Activated CD4-positive, alpha-beta T cell treated with anti-CD3 and anti-CD28 coated beads for 4 hours (primary cell): Measurements from ENCODE around the gene SPDYE1.

ENCODE experiments used
- DNase-seq, 2 donors: peaks; one replicate each; pipeline ENCODE4 v3.0.0-alpha.2; 2020

SPDYE1 gene

DNA sequence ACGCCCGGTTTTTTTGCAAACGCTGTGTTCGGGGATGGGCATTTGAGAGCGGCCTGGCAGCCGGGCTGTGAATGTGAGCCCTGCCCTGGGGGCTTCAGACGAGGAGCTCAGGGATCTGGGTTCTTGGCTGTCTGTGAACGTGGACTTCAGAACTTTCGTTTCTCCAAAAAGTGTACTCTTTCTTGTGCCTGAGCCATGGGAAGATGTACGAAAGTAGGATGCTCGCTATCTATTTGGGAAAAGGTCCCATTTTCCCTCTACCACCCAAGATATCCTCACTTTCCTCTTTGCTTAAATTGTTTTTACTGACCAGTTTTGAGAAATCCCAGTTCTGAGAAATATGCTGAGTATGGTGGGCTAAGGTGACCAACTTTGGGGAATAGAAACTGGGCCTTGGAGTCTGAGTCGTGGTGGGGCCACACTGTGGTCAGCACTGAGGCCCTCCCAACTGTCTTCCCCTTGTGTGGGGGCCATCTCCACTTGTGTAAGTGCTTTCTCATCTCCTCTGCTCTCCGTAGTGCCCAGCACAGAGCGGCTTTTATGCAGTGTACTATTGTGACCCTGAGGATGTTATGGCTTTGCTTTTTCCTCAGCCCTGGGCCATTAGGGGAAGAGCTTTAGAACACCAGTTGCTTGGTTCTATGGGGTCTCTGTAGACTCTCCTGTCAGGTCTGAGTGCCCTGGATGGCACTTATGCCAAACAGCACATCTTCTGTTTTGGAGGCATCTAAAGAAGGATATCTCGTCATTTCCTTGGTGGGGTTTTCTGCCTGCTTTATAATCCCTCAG, 47.7 kb downstream of the SPDYE1 start:
- DNase-seq = no peak

DNA sequence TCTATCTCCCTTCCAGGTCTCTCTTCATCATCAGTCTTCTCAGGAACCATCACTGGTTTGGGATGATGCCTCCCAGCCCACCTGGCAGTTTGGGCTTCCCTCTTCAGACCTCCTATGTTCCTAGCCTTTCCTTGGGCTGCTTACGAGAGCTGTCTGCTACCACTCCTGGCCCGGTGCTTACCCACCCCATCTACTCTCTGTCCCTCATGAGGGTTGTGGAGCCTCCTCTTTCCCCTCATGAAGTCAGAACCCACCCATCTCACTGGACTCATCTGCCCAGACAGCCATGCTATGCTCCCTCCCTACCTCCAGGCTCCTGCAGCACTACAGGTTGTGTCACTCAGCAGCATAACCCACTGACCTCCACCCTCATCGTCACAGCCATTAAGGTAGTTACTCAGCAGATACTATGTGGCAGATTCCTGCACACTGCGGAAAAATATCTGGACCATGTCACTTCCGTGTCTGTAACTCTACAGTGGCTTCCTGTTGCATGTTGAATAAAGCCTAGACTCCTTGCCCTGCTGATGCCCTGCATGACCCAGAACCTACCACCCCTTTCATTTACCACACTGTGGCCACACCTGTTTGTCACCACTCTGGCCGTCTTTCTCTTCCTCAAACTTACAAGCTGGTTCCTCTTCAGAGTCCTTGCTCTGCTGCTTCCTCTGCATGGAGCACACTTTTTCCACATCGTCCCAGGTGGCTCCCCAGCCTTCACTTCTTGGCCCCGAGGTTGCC, 48.8 kb downstream of the SPDYE1 start:
- DNase-seq = no peak

DNA sequence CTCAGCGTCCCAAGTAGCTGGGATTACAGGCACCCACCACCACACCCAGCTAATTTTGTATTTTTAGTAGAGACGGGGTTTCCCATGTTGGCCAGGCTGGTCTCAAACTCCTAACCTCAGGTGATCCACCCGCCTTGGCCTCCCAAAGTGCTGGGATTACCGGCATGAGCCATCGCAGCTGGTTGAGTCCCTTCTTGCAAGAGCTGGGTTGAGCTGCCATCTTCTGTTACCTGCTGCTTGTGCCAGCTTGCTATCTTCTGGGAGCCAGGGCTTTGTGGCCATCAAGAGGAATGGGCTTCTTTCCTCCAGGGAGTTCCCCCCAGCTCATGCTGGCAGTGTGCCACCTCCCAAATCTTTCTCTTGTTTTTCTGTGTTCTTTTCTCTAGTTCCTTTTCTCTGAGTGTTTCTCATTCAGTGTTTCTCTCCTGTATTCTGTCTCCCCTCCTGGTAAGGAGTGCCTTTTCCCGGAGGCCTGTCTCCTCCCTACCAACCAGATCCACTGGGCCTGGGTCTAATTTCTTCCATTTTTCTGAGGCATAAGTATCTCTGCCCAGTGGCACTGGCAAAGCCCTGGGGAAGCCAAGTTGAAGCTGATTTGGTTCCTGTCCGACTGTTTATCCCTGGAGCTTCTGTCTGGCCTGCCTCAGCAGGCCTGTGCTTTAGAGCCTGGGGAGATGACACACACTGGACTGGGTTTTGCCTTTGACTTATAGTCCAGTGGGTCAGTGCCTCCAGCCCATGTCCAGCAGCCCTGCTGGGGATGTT, 50.5 kb downstream of the SPDYE1 start:
- DNase-seq = no peak

DNA sequence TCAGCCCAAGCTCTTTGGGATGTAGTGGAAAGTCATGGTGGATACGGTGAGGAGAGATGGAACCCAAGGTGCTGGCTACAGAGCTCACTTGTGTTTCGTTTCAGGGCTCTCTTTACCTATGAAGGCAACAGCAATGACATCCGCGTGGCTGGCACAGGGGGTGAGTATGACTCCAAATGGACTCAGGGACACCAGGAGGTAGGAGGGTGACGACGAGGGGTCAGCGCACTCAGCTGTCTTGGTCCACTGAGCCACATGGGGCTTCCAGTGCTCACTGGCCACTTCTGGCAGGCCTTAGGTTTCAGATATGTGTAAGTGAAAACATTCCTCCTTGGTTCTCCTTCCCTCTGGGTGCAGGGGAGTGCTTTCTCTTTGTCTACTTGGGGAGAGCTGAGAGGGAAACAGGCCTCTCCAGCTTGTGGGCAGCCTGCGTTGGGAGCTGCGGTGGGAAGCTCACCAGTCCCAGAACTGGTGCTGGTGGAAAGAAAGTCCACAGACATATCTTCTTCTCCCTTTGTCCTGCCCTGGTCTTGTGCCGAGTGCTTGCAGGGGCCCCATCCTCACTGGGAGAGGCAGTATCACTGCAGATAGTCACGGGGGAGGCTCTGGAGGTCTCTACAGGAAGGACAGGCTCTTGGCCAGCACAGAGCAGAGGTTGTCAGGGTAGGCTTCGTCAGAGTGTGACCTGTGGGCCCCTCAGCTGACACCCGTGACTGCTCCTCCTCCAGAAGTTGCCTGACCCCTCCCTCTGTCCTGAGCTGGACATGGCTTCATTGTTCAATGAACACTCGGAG, 52.6 kb downstream of the SPDYE1 start:
- no peak for DNase-seq

DNA sequence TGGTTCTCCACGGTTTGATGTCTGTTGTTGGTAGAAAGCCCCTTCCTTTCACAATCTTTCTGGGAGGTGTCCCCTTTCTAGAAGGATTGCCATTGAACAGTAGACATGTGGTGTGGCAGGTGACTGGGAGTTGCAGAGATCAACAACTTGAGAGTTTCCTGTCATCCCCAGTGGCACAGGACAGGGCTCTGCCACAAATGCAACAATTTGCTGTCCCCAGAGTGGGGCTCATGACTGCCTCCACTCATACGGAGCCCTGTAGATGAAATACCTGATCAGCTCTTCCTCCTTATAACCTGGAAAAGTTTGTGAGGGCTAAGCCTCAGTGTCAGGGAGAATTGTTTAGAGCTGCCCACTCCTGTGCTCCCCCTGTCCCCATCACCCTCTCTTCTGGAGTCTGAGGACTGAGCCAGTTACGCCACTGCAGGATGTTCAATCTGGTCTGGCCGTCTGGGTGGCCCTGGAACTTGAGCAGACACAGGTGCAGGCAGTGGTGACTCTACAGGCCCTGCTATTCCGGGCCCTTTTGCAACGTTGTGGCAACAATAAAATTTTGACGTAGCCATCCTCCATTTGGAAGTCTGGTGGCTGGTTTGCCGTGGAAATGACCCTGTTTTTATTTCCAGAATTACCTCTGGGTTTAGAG, 53.3 kb downstream of the SPDYE1 start:
- no peak for DNase-seq

DNA sequence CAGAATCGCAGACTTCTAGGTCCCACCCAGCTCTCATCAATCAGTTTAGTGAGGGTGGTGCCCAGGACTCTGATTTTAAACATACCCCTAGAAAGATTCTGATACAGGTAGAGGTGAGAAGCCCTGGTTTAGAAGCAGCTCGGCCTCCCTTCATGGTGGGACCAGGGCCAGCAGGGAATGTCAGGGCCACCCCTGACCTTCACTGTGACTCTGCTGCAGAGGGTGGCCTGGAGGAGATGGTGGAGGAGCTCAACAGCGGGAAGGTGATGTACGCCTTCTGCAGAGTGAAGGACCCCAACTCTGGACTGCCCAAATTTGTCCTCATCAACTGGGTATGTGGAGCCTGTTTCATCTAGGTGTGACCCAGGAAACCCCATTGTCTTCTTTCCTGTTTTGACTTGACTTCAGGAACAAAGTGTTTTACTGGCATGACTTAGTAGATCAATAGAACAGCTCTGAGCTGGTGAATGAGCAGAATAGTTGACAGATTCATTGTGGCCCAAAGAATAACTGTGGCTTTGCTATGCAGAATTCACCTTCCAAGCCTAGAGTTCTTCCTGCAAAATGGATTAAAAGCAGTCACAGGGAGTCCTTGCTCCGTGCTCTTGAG, 54.0 kb downstream of the SPDYE1 start:
- no peak for DNase-seq

DNA sequence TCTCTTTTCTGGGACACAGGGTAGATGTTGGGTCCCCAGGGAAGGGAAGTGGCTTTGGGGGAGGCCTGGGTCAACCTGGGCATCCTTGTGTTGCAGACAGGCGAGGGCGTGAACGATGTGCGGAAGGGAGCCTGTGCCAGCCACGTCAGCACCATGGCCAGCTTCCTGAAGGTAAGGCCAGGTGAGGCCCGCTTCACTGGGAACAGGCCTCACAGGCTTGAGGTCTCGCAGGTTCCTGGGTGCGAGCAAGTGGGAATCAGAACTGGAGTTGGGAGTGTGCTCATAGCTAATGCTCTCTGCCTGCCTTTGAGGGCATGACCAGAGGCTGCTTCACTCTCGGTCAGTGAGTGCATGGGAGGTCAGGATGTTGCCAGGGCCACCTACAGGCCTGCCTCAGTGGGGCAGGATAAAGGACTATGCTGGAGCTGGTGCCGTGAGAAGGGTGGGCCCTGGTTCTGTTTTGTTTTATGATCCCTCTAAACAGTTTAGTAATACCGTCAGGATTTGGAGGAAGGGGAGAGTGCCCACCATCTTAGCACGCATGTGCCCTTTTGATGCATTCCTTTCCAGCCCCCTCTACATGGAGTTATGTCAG, 55.2 kb downstream of the SPDYE1 start:
- no peak for DNase-seq

DNA sequence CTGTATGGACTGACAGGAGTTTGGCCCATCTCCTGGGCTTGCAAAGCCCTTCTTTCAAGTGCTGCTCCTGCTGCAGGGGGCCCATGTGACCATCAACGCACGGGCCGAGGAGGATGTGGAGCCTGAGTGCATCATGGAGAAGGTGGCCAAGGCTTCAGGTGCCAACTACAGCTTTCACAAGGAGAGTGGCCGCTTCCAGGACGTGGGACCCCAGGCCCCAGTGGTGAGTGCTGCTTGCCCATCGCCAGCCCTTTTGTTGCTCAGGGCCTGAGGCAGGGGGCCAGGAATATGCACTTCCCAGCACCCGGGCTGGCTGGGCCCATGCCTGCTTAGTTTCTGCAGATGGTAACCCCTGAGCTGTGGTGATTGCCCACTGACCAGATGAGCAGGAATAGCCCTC, 59.0 kb downstream of the SPDYE1 start:
- no peak for DNase-seq

DNA sequence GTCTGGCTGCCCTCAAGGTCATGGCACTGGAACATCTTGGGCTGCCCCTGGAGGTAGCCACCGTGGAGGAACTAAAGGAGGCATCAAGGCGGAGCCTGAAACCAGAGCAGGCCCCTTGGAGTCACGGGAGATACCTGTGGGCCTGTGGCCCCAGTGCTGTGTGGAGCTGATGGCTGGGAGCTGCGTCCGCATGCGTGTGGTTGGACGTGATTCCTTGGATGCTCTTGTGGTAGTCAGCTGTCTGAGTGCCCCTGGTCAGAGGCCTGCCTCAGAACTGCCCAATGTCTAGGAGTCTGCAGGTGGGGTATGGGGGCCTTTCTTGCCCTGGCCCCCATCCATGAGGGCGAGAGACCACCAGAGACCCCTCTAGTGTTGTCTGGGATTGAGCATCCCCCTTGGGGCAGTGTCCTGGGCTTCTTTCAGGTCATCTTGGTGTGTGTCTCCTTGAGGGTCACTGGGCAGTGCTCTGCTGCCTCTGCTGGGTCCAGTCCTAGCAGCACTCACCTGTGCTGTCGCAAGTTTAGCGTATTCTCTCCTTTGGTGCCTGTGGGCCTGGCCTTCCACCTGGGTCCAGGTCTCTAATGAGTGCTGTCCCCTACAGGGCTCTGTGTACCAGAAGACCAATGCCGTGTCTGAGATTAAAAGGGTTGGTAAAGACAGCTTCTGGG, 59.6 kb downstream of the SPDYE1 start:
- DNase-seq = no peak

DNA sequence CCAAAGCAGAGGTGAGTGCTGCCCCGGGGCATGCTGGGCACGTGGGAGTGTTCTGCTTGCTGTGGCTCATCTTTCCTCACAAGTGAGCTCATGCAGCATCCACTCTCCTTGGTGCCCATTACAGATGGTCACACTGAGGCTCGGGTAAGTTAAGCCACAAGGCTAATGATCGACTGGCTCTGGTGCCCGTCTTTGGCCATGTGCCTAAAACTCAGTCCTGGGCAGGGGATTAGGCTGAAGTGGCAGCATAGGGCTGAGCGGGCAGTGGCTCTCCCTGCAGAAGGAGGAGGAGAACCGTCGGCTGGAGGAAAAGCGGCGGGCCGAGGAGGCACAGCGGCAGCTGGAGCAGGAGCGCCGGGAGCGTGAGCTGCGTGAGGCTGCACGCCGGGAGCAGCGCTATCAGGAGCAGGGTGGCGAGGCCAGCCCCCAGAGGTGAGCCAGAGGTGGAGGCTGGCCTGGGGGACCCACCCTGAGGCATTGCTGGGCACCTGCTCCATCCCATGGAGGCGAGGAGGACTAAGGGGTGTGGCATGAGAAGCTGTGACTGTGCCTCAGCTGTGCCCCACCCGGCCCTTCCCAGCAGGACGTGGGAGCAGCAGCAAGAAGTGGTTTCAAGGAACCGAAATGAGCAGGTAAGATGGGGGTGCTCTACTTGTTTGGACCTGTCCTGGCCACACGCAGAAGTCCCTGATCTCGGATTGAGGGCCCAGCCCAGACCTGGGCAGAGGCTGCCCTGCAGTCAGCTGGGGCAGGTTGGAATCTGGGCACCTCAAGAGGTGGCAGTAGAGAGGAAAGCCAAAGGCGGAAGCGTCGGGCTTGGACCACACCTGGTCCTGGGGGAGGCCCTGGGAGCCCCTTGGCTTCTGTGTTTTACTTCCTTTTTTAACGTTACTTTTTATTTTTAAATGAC, 60.4 kb downstream of the SPDYE1 start:
- no peak for DNase-seq

DNA sequence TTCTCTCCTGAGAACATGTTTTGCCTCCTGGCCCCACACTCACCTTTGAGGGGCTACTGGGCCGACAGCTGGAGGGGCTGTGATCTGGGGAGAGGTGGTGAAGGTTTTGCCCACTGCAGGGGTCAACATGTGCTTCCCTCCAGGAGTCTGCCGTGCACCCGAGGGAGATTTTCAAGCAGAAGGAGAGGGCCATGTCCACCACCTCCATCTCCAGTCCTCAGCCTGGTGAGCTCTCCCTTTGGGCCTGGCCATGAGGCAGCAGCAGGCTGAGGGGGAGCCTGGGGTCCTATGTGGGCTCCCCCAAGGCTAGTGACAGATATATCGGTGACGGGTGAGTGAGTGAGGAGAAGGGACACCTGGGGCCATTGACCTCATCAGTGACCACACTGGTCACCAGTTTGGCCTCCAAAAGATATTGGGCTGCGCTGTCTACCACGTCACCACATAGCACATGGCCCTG, 61.1 kb downstream of the SPDYE1 start:
- DNase-seq = no peak

DNA sequence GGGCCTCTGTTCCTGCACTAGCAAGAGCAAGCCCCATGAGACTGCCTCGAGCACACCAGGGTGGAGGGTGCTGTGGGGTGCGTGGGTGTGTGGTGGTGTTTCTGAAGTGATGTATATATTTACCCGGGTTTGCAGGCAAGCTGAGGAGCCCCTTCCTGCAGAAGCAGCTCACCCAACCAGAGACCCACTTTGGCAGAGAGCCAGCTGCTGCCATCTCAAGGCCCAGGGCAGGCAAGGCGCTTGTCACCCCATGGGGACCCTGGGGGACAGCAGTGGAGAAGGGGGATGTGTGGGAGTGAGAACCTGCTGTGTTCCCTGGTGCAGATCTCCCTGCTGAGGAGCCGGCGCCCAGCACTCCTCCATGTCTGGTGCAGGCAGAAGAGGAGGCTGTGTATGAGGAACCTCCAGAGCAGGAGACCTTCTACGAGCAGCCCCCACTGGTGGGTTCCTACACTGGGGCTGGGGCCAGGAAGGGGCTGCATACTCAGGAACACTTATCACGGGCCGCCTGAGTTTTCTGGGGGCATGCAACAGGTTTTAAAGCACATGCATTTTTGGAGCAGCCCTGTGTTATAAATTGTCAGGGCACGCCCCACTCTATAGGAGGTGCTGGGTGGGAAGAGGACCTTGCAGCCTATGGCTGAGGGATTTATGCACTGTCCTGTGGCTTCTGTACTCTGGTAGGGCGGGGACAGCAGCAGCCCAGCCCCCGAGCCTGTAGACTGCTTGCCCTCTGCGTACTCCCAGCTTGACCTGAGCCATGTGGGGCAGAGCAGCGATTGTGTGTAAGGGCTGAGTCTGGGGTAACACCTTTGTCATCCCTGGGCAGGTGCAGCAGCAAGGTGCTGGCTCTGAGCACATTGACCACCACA, 61.8 kb downstream of the SPDYE1 start:
- no peak for DNase-seq
